ENCODE results near the gene NUDT16L1. TPM values are rescaled to one million over a fixed set of nuclear protein-coding genes. Genes with fewer than 3 reads are reported as not detected.

The NUDT16L1 gene
- total RNA-seq, 2 experiments from 2014 or later = 14.9 to 15.9 TPM

DNA sequence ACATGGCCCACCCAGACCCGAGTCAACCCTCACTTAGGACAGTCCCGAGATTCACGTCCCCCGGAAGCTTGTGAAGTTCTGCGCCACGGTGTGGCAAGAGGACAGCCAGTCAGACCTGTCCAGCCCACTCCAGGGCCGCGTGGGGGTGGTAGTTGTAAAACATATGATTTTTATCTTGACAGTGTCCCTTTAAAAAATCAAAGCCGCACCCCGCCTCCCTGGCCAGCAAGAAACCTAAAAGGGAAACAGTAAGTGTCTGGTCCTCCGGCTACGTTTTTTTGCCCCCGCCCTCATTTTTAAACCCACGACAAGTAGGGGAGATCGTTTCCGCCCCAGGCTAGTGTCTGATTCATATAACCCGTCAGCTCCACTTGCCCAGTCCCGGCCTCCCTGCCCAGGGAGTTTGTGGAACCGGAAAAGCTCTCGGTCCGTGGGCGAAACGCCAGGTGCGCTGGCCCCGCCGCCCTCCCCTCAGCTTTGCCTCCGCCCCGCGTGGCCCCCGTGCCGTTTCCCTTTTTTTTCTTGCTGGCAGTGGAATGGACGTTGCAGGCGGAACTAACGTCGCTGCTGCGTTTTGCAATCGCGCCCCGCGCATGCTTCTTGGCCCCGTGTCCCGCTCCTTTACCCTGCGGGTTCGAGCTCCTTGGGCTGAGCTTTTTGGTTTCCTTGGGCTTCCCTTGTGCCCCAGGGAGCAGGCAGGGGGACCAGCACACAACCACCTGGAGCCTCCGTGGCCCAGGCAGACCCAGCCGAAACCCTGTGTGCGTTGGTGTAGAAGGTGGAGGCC, 13.3 kb upstream of the NUDT16L1 start:
- H3K9me2 ChIP-seq (ENCODE audit: insufficient read depth, low read length) = no peaks in the 10 kb centered on the region
- BruUV-seq (replicated peaks) = no TSS peak
- no peak for DNase-seq (ENCODE audit: low spot score)
- no peak overlapping the region for H3K4me2 ChIP-seq (ENCODE audit: low read length)
- no peak for TF ChIP-seq EZH2phosphoT487 (IDR thresholded peaks at IDR 0.05; ENCODE audit: borderline replicate concordance, low read depth, low read length)
- TF ChIP-seq, protein P1, sequence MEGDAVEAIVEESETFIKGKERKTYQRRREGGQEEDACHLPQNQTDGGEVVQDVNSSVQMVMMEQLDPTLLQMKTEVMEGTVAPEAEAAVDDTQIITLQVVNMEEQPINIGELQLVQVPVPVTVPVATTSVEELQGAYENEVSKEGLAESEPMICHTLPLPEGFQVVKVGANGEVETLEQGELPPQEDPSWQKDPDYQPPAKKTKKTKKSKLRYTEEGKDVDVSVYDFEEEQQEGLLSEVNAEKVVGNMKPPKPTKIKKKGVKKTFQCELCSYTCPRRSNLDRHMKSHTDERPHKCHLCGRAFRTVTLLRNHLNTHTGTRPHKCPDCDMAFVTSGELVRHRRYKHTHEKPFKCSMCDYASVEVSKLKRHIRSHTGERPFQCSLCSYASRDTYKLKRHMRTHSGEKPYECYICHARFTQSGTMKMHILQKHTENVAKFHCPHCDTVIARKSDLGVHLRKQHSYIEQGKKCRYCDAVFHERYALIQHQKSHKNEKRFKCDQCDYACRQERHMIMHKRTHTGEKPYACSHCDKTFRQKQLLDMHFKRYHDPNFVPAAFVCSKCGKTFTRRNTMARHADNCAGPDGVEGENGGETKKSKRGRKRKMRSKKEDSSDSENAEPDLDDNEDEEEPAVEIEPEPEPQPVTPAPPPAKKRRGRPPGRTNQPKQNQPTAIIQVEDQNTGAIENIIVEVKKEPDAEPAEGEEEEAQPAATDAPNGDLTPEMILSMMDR (conservative IDR thresholded peaks at IDR 0.05; ENCODE audit: low read length) = no peak
- no peaks in the 10 kb centered on the region for H3K9me3 ChIP-seq (ENCODE audit: low read length)
- intact Hi-C loops (cut with micrococcal nuclease; ENCODE audit: unreplicated experiment) = no loop called here
- POLR2A ChIA-PET = no interaction called here
- H3K27ac ChIP-seq (ENCODE audit: low read depth, low read length, poor library complexity, severe bottlenecking) = no peak overlapping the region
- no peaks in the 10 kb centered on the region for H4K20me1 ChIP-seq (ENCODE audit: insufficient read depth, low read length)
- no peaks in the 10 kb centered on the region for H3K79me2 ChIP-seq (ENCODE audit: insufficient read depth, low read depth, low read length)
- H3K4me1 ChIP-seq (ENCODE audit: insufficient read depth, low read length, poor library complexity, severe bottlenecking) = no peaks in the 10 kb centered on the region
- no peak overlapping the region for H2AFZ ChIP-seq (ENCODE audit: low read length)
- H3K4me3 ChIP-seq (ENCODE audit: low read depth, low read length, poor library complexity, severe bottlenecking) = no peak overlapping the region
- H3K36me3 ChIP-seq (ENCODE audit: insufficient read depth, low read length) = no peaks in the 10 kb centered on the region
- CTCF ChIA-PET (ENCODE audit: unreplicated experiment) = no interaction called here

DNA sequence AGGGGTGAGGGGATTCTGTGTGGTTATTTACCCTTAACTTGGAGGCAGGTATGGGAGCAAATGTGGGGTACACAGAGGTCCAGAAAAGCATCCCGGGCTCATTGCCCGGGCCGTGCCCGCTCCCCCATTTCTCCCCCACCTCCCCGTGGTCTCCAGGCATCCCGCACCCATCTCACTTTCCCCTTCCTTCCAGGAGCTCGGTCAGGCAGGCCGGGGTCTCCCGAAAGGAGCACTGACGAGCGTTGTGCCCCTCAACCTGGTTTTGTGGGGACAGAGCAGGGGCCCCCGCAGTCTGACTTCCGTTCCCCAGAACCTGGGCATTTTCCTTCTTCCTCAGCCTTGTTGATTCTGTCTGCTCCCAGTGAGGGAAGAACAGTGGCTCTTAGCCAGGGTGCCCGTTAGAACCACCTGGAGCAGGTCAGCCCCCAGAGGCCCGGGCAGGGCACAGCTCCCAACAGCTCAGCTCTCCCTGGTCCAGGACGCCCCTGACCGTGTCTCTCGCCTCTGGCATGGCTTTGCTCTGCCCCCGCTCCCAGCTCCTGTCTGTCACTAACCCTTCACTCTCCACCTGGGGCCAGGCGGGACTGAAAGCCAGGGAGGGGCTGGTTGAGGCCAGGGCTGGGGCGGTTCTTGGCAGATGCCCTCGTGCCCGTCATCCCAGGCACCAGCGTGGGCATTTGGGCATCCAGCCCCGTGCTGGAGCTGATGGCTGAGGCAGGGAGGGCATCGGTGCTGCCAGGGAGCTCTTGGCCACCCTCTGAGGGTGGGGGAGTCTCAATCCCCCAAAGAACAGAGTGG, 12.5 kb upstream of the NUDT16L1 start:
- BruUV-seq (replicated peaks) = no TSS peak
- no peak overlapping the region for H3K4me3 ChIP-seq (ENCODE audit: low read depth, low read length, poor library complexity, severe bottlenecking)
- POLR2A ChIA-PET = no interaction called here

More for the DNA sequence above, 12.5 kb upstream of the NUDT16L1 start:
- Histone ChIP-seq H3K9me3 (ENCODE audit: low read length) (no peaks in the 10 kb centered on the region), H2AFZ (ENCODE audit: low read length) (no peak overlapping the region), H3K4me1 (ENCODE audit: insufficient read depth, low read length, poor library complexity, severe bottlenecking) (no peaks in the 10 kb centered on the region), H4K20me1 (ENCODE audit: insufficient read depth, low read length) (no peaks in the 10 kb centered on the region), H3K4me2 (ENCODE audit: low read length) (no peak overlapping the region), H3K27ac (ENCODE audit: low read depth, low read length, poor library complexity, severe bottlenecking) (no peak overlapping the region), H3K36me3 (ENCODE audit: insufficient read depth, low read length) (no peaks in the 10 kb centered on the region), H3K9me2 (ENCODE audit: insufficient read depth, low read length) (no peaks in the 10 kb centered on the region), H3K79me2 (ENCODE audit: insufficient read depth, low read depth, low read length) (no peaks in the 10 kb centered on the region)
- intact Hi-C loops (cut with micrococcal nuclease; ENCODE audit: unreplicated experiment) = no loop called here
- no peak for DNase-seq (ENCODE audit: low spot score)
- TF ChIP-seq EZH2phosphoT487 (IDR thresholded peaks at IDR 0.05; ENCODE audit: borderline replicate concordance, low read depth, low read length) = no peak
- TF ChIP-seq, protein P1 (conservative IDR thresholded peaks at IDR 0.05; ENCODE audit: low read length) = no peak
- CTCF ChIA-PET (ENCODE audit: unreplicated experiment) = no interaction called here
